HG02870 (cell line): ENCODE measurements around the gene PRKCH.
"Not testable (repeated sequence)": the region's sequence is repeated elsewhere in the genome, so short reads cannot be mapped to it uniquely, and the experiment has no call there.

Source experiments
- ATAC-seq: cut with Tn5 transposase; IDR thresholded peaks from one replicate; pipeline ENCODE4 v1.9.1; 2021; ENCODE audit warnings: mild to moderate bottlenecking, moderate library complexity; ENCODE audit not compliant: unreplicated experiment

The PRKCH gene

DNA sequence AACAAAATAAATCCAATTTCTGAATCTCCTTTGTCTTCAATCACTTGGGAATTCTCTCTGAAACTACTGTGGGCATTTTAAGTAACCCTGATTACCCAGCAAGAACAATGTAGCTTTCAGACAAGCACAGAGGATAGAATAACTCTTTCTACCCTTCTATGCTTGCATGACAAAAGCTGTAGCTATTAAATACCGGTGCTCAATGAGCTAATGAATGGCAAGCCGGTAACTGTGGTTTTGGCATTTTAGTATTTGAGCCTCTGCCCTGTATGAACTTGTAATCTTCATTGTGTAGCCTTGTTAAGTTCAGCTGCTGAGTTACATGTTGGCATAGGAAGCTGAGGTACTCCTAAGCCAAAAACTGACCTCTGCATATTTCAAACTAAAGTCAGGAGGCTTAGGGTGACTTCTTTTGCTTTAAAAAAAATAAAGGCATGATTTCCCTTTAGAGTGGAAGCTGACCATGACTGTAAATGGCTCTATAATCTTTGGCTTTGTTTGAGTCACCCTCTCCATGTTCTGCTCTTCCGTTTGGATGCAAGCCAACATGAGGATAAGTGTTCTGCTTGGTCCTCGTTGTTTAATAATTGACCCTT, 202.9 kb downstream of the PRKCH start:
- no peak for ATAC-seq

DNA sequence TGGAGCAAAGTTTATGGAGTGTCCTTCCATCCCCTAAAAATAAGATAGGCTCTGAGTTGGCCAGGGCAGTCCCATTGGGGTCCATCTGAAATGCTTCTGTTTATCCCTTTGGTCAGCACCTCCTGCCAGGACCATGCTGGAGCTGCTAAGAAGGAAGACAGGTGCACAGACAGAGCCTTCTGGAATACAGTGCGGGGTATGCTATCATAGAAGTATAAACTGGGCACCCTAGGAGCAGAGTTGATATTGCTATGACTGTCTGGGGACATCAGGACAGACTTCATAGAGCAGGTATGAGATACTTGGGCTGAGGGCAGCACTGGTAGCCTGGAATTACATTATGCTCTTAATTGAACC, 203.5 kb downstream of the PRKCH start:
- ATAC-seq = no peak

GRCh38 chr14:61525293-61526011, 204.1 kb downstream of the PRKCH start:
- peak; percentile 85 for ATAC-seq

- ATAC-seq = no peak
Observed at GRCh38 chr14:61526405-61527312, 205.3 kb downstream of the PRKCH start.

DNA sequence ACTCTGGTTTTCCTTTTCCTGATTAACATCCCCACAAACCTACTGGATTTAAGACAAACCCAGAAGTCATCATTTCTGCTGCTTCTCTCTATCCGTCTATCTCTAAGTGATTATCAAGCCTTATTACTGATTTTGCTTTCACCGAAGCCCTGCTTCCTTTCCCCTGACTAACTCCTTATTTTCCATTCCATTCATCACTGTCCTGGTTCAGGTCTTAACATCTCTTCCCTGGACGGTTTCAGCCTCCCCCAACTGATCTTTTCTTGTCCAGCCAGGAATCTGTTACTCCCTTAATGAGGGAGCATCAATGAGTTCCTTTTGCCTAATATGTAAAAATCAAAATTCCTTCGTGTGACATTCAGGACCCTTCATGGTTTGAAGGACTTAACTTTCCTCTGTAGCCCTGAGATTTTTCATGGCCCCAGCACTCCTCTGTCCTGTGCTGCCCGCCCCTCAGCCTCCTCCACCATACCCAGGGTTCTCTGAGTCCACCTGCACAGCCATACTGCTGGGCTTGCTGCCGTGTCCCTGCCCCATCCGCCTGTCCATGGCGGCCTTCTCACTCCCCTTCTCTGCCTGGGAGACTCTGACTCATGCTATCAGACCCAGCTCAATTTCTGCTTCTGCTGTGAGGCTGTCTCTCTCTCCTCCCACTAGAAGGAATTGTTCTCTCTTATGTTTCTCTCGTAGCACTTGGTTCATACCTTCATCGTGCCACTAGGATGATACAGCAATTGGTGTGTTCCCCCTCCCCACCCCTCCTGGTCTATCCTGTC, 206.1 kb downstream of the PRKCH start:
- no peak for ATAC-seq

DNA sequence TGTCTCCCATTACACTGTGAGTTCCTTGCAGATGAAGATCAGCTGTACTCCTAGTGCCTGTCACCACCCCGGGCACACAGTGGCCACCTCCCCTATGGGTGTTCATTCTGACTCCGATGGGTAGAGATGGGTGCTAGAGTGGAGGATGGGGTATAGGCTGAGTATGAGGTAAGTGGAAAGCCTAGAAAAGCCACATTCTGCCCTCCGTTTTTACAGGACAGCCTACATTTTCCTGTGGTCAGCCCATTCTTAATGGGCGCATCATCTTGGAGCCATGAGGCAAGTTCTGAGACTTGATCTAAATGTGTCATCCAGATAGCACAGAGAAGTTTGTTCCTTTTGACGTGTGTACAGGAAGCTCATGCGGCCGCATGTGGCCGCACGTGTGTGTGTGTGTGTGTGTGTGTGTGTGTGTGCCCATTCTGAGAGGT, 207.2 kb downstream of the PRKCH start:
- no peak for ATAC-seq

GRCh38 chr14:61529360-61529759, 208.0 kb downstream of the PRKCH start:
- not testable (repeated sequence) for ATAC-seq

- no peak for ATAC-seq
Observed at GRCh38 chr14:61530296-61530695, 208.9 kb downstream of the PRKCH start.

- ATAC-seq = no peak
Observed at GRCh38 chr14:61530896-61531295, 209.5 kb downstream of the PRKCH start.

- ATAC-seq = no peak
Observed at GRCh38 chr14:61531465-61532122, 210.2 kb downstream of the PRKCH start.

DNA sequence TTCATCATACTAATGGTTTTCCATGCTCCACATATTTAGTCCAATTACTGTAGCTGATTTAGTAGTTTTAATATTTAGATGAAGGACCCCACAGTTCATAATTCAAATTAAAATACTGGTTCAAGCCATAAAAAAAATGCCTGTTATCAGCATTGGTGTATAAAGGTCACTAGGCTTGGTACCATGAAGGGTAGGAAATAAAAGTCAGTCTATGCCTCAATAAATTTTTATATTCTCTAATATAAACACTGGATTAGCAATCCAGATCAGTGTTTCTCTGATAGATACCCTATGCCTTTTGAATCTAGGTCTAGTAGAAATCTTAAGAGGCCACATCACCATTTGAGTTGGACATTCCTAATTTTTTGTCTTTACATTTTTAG, 210.7 kb downstream of the PRKCH start:
- no peak for ATAC-seq

DNA sequence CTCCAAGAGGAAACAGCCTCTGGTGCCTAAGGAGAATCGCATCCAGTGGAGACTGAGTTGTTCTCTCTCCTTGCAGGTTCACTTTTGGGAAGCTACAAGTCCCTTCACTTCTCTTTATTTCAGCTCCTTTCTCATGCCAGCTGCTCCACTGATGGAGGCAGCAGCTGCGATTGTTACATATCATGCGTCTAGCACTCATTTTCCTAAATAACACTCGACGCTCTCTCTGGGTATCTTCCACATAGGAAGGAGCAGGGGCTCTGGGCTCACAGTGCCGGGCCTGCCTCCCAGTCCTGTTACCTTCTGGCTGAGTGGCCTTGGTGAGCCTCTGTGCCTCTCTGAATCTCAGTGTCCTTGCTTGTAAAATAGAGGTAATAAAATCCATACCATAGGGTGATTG, 211.4 kb downstream of the PRKCH start:
- no peak for ATAC-seq

DNA sequence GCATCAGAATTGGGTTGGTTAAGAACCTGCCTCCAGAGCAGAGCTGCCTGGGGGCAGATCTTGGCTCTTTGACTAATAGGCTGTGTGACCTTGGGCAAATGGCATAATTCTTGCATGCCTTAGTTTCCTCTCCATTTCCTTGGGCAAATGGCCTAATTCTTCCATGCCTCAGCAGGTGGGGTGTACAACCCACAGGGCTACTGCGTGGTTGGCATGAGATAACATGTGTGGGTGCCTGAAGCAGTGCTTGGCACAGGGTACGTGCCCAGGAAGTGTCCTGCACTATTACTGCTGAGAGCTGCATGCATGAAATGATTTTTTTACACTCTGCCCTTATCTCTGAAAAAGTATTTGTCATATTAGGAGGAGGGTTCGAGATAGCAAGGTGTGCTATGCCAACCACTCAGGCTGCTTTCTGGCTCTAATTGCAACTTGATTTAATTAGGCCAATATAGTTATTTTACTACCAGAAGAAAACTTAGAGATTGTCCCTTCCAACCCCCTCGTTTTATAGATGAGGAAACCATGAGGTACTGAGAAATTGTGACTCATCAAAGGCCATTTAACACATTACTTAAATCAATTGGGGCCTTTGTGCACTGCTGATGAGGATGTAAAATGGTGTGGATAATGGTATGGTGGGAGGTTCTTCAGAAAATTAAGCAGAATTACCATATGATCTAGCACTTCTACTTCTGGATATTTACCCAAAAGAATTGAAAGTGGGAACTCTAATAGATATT, 212.3 kb downstream of the PRKCH start:
- no peak for ATAC-seq

GRCh38 chr14:61535032-61535431, 213.7 kb downstream of the PRKCH start:
- ATAC-seq = no peak

GRCh38 chr14:61535458-61535857, 214.1 kb downstream of the PRKCH start:
- no peak for ATAC-seq

- ATAC-seq = no peak
Observed at GRCh38 chr14:61536661-61537562, 215.5 kb downstream of the PRKCH start.

- ATAC-seq = no peak
Observed at GRCh38 chr14:61537563-61538463, 216.4 kb downstream of the PRKCH start.
